GM12873 (cell line): Measurements from ENCODE around the gene TEK.

ENCODE experiments used
- CTCF ChIP-seq: IDR thresholded peaks from 2 replicates; pipeline ENCODE4 v1.5.1; 2012; ENCODE audit warnings: low read depth, mild to moderate bottlenecking, moderate library complexity, low read length, control low read depth; ENCODE audit not compliant: insufficient read depth; ENCODE audit errors: missing control alignments

The TEK gene

GRCh38 chr9:27181381-27181780, 72.4 kb downstream of the TEK start:
- no peak for TF ChIP-seq CTCF

GRCh38 chr9:27182421-27182820, 73.4 kb downstream of the TEK start:
- no peak for TF ChIP-seq CTCF

GRCh38 chr9:27183131-27183530, 74.1 kb downstream of the TEK start:
- TF ChIP-seq CTCF, result no peak

GRCh38 chr9:27183701-27184100, 74.7 kb downstream of the TEK start:
- TF ChIP-seq CTCF, result no peak

- no peak for TF ChIP-seq CTCF
Measured at GRCh38 chr9:27184556-27185351, 75.7 kb downstream of the TEK start.

- TF ChIP-seq CTCF, result no peak
Measured at GRCh38 chr9:27188426-27188825, 79.4 kb downstream of the TEK start.

GRCh38 chr9:27189426-27189825, 80.4 kb downstream of the TEK start:
- TF ChIP-seq CTCF, result no peak
